ELR (cell line): ENCODE results near the gene RGL2.
A peak's percentile ranks its signal among the peaks of the same experiment; 100 is the strongest.
"Not testable (repeated sequence)": the region's sequence is repeated elsewhere in the genome, so short reads cannot be mapped to it uniquely, and the experiment has no call there.

Experiments used
- DNase-seq: peaks from one replicate; pipeline ENCODE4 v3.0.0-alpha.2; 2015; ENCODE audit warnings: low read depth

The RGL2 gene

GRCh38 chr6:33294086-33294823, 4.5 kb downstream of the RGL2 start:
- DNase-seq = no peak

- DNase-seq = no peak
These were observed 5.6 kb downstream of the RGL2 start for GRCh38 chr6:33292996-33293682.

GRCh38 chr6:33290459-33290858, 8.3 kb downstream of the RGL2 start:
- DNase-seq = no peak

GRCh38 chr6:33289784-33290315, 8.9 kb downstream of the RGL2 start:
- no peak for DNase-seq

GRCh38 chr6:33288921-33289783, 9.6 kb downstream of the RGL2 start, which contains the start of the genes PFDN6 and WDR46:
Gene PFDN6 (plus strand): TSS chr6:33289601. CDS start chr6:33289857, 256 bp downstream.
Gene WDR46 (minus strand): TSS chr6:33289239. CDS start chr6:33289170, 69 bp downstream.
- peak; percentile 95 for DNase-seq

- DNase-seq = no peak
These were observed 10.4 kb downstream of the RGL2 start for GRCh38 chr6:33288141-33288920.

GRCh38 chr6:33286946-33287914, 11.5 kb downstream of the RGL2 start:
- DNase-seq = no peak

GRCh38 chr6:33285214-33285613, 13.5 kb downstream of the RGL2 start:
- not testable (repeated sequence) for DNase-seq

GRCh38 chr6:33280539-33280938, 18.2 kb downstream of the RGL2 start:
- no peak for DNase-seq

- peak; percentile 85 for DNase-seq
These were observed 18.7 kb downstream of the RGL2 start for GRCh38 chr6:33279971-33280511.

- no peak for DNase-seq
These were observed 19.5 kb downstream of the RGL2 start for GRCh38 chr6:33279257-33279695.

GRCh38 chr6:33278810-33279209, 19.9 kb downstream of the RGL2 start:
- DNase-seq = no peak

- no peak for DNase-seq
These were observed 20.4 kb downstream of the RGL2 start for GRCh38 chr6:33278392-33278741.

- peak; percentile 55 for DNase-seq
These were observed 20.9 kb downstream of the RGL2 start for GRCh38 chr6:33277663-33278391.

- DNase-seq = peak; percentile 89
These were observed 21.7 kb downstream of the RGL2 start, which contains the start of gene B3GALT4 for GRCh38 chr6:33276864-33277662. Gene B3GALT4 (plus strand): TSS chr6:33277123. CDS start chr6:33277420, 297 bp downstream.

- no peak for DNase-seq
These were observed 22.2 kb downstream of the RGL2 start for GRCh38 chr6:33276581-33276863.

GRCh38 chr6:33275795-33276580, 22.8 kb downstream of the RGL2 start:
- not testable (repeated sequence) for DNase-seq
